WTC11 (cell line): ENCODE results near the gene TPM2. TPM values are rescaled to one million over a fixed set of nuclear protein-coding genes. Genes with fewer than 3 reads are reported as not detected.

Source experiments
- ATAC-seq: fragments of 200-7000 bp; cut with Tn5 transposase; 2 replicates; pipeline ENCODE4 v1.10.0; 2021; ENCODE audit warnings: mild to moderate bottlenecking, moderate library complexity
- CTCF ChIA-PET: fragments of 300-600 bp; sonication (Branson Sonifier 250); formaldehyde crosslinking; loops from one replicate; lab custom pipeline; 2021; ENCODE audit warnings: antibody characterized with exemption; lab: Charles Lee
- POLR2A ChIA-PET: fragments of 350-600 bp; sonication (Branson Sonifier 250); formaldehyde crosslinking; loops from one replicate; lab custom pipeline; 2021; ENCODE audit warnings: antibody characterized with exemption; lab: Charles Lee
- DNase-seq: peaks from one replicate; pipeline ENCODE4 v3.0.0; 2021; ENCODE audit warnings: low spot score
- H3K27ac Mint-ChIP-seq: 2 replicates; pipeline ENCODE4 v1.8.0; 2021; ENCODE audit warnings: mixed read lengths
- H3K27me3 Mint-ChIP-seq: 2 replicates; pipeline ENCODE4 v1.8.0; 2021; ENCODE audit warnings: low read depth, mild to moderate bottlenecking, moderate library complexity, mixed read lengths
- H3K36me3 Mint-ChIP-seq: 2 replicates; pipeline ENCODE4 v1.8.0; 2021; ENCODE audit warnings: mixed read lengths
- H3K4me1 Mint-ChIP-seq: 2 replicates; pipeline ENCODE4 v1.8.0; 2022; ENCODE audit warnings: mixed read lengths
- H3K4me3 Mint-ChIP-seq: 2 replicates; pipeline ENCODE4 v1.8.0; 2021; ENCODE audit warnings: mild to moderate bottlenecking, moderate library complexity, mixed read lengths
- H3K9me3 Mint-ChIP-seq: 2 replicates; pipeline ENCODE4 v1.8.0; 2021; ENCODE audit warnings: mixed read lengths
- CBFB ChIP-seq: sonication (generic); formaldehyde crosslinking; IDR thresholded peaks from 2 replicates; pipeline ENCODE4 v1.8.1; 2022; ENCODE audit warnings: mild to moderate bottlenecking, low read depth, missing genetic modification reagents
- EMX1 ChIP-seq: fragments of 250-450 bp; sonication (Bioruptor Pico); IDR thresholded peaks from 2 replicates; pipeline ENCODE4 v1.8.0; 2021; ENCODE audit warnings: mild to moderate bottlenecking
- GABPB1 ChIP-seq: sonication (generic); formaldehyde crosslinking; IDR thresholded peaks from 2 replicates; pipeline ENCODE4 v1.8.1; 2023; ENCODE audit warnings: mild to moderate bottlenecking, missing genetic modification reagents
- GRHL2 ChIP-seq: fragments of 250-450 bp; sonication (Bioruptor Pico); IDR thresholded peaks from 2 replicates; pipeline ENCODE4 v1.8.0; 2022; ENCODE audit warnings: mild to moderate bottlenecking, moderate library complexity; ENCODE audit not compliant: insufficient replicate concordance, severe bottlenecking
- HMGA2 ChIP-seq: fragments of 250-450 bp; sonication (Bioruptor Pico); IDR thresholded peaks from 2 replicates; pipeline ENCODE4 v1.4.0; 2021; ENCODE audit warnings: mild to moderate bottlenecking, moderate library complexity
- NFYB ChIP-seq: sonication (generic); formaldehyde crosslinking; conservative IDR thresholded peaks from 2 replicates; pipeline ENCODE4 v1.8.0; 2022; ENCODE audit warnings: low read depth, missing genetic modification reagents
- RORB ChIP-seq: fragments of 250-450 bp; sonication (Bioruptor Pico); IDR thresholded peaks from 2 replicates; pipeline ENCODE4 v1.9.0; 2021; ENCODE audit warnings: mild to moderate bottlenecking
- TEAD4 ChIP-seq: sonication (generic); formaldehyde crosslinking; IDR thresholded peaks from 2 replicates; pipeline ENCODE4 v1.8.0; 2022; ENCODE audit warnings: mild to moderate bottlenecking, missing genetic modification reagents
- total RNA-seq: library from RNA; stranded (reverse); gene quantifications from 3 replicates; pipeline ENCODE4 v1.2.3, GENCODE V29; 2021
- TF ChIP-seq, protein P1 (sequence below): sonication (generic); formaldehyde crosslinking; IDR thresholded peaks from 2 replicates; pipeline ENCODE4 v1.8.0; 2022; ENCODE audit warnings: missing genetic modification reagents
- TF ChIP-seq, protein P2 (sequence below): sonication (generic); formaldehyde crosslinking; IDR thresholded peaks from 2 replicates; pipeline ENCODE4 v1.8.1; 2023; ENCODE audit warnings: mild to moderate bottlenecking, missing genetic modification reagents, borderline replicate concordance
- TF ChIP-seq, protein P3 (sequence below): fragments of 250-450 bp; sonication (Bioruptor Pico); IDR thresholded peaks from 2 replicates; pipeline ENCODE4 v1.9.0; 2021; ENCODE audit warnings: moderate library complexity, mild to moderate bottlenecking, inconsistent platforms, borderline replicate concordance
- TF ChIP-seq, protein P4 (sequence below): sonication (generic); formaldehyde crosslinking; IDR thresholded peaks from 2 replicates; pipeline ENCODE4 v1.8.0; 2023; ENCODE audit warnings: missing genetic modification reagents
- TF ChIP-seq, protein P5 (sequence below): sonication (generic); formaldehyde crosslinking; IDR thresholded peaks from 2 replicates; pipeline ENCODE4 v1.8.1; 2022; ENCODE audit warnings: low read depth, mild to moderate bottlenecking, moderate library complexity, missing genetic modification reagents, borderline replicate concordance
- TF ChIP-seq, protein P6 (sequence below): sonication (generic); formaldehyde crosslinking; IDR thresholded peaks from 2 replicates; pipeline ENCODE4 v1.8.1; 2022; ENCODE audit warnings: mild to moderate bottlenecking, missing genetic modification reagents, moderate library complexity, borderline replicate concordance

The TPM2 gene
- total RNA-seq, 1 experiment from 2014 or later, result 146 TPM

DNA sequence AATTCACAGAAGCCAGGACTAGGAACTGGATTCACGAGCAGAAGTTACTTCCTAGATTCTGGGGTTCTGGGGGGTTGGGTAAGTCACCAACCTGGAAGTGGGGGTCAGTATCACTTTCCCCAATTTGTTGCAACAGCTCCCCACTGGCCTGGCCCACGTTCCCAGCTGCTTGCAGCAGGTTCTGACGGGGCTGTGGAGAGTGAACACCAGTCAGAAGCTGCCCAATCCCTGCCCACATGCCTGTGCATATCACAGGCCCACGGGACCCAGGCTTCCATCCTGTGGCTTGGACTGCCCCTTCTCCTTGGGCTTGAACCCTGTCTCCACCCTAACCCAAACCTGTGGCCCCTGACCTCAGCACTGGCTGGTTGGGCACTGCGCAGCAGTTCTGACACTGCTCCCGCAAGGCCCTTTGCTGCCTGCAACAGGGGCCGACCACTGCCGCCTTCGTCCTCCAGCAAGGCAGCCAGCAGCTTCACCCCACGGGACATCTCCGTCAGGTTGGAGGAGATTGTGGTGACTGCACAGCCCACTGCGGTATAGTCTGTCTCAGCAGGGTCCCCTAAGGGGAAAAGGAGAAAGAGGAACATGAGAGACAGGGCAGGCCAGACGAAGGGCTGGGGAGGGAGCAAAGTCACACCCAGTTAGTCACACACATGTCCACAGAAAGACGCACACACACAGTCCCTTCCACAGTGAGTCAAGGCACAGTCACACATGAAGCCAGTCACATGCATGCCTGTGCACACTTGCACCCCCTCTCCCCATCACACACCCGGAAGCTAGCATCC lies 29.2 kb upstream of the TPM2 start (continued):
- TF ChIP-seq, protein P1, sequence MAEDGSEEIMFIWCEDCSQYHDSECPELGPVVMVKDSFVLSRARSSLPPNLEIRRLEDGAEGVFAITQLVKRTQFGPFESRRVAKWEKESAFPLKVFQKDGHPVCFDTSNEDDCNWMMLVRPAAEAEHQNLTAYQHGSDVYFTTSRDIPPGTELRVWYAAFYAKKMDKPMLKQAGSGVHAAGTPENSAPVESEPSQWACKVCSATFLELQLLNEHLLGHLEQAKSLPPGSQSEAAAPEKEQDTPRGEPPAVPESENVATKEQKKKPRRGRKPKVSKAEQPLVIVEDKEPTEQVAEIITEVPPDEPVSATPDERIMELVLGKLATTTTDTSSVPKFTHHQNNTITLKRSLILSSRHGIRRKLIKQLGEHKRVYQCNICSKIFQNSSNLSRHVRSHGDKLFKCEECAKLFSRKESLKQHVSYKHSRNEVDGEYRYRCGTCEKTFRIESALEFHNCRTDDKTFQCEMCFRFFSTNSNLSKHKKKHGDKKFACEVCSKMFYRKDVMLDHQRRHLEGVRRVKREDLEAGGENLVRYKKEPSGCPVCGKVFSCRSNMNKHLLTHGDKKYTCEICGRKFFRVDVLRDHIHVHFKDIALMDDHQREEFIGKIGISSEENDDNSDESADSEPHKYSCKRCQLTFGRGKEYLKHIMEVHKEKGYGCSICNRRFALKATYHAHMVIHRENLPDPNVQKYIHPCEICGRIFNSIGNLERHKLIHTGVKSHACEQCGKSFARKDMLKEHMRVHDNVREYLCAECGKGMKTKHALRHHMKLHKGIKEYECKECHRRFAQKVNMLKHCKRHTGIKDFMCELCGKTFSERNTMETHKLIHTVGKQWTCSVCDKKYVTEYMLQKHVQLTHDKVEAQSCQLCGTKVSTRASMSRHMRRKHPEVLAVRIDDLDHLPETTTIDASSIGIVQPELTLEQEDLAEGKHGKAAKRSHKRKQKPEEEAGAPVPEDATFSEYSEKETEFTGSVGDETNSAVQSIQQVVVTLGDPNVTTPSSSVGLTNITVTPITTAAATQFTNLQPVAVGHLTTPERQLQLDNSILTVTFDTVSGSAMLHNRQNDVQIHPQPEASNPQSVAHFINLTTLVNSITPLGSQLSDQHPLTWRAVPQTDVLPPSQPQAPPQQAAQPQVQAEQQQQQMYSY (CRISPR knock-in tag), result no peak

DNA sequence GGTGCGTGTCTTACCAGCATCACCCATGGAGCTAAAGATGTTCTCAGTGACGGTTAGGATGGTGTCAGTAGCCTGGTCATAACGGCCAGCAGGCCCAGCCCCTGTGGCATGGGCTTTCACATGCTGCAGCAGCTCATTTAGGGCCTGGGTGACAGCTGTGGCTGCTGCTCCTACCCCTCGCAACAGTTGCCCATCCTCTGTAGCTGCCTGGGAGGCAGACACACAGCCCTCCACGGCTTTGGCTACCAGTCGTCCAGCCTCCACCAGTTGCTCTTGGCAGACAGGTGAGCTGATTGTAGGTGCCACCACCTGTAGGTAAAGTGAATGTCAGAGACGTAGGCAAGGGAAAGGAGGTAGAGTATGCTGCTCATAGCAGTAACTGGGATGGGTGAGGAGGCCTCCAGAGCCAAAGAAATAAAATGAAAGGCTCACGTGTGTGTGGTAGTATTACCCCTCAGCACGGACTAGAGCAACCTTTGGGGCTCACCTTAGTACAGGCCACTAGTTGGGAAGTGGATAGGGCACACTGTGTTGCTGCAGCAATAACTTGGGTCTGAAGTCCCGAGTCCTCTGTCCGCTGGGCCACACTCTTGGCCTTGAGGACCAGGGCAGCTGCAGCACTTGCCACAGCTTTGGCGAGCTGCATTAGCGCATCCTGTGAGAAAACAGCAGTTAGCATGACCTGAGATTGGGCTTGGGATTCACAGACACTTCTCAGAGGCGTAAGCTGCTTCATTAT lies 27.6 kb upstream of the TPM2 start:
- CTCF ChIA-PET, result interaction anchor here (3.1 kb wide), 1 partner anchor 21 kb away, joined by 16 read pairs; no protein-coding TSS in a partner anchor

DNA sequence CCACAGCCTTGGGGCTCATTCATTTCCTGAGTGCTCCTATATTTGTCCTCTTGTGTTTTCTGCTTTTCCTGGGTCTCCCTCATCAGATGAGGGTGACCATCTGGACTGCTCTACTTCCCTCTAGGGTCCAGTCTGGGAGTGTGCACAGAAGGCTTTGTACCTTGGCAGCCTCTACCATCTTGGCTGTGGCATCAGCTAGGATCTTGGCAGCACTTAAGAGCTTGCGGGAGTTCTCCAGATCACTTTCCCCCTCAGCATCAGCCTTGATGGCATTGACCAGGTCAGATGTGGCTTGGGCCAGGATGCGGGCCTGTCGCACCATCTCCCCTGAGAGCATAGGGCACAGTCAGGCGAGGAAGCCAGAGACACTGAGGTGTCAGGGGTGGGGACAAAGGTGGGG lies 26.5 kb upstream of the TPM2 start:
- Mint-ChIP-seq H3K9me3 (no peaks in the 10 kb centered on the region), H3K4me1 (no peaks in the 10 kb centered on the region), H3K4me3 (no peak overlapping the region), H3K36me3 (peaks cover 85% of the 10 kb centered on the region), H3K27me3 (no peaks in the 10 kb centered on the region), H3K27ac (no peak overlapping the region; the same call in 1 of the 2 replicates)
- POLR2A ChIA-PET, result no interaction called here
- CTCF ChIA-PET, result no interaction called here
- no peak for DNase-seq
- TF ChIP-seq, protein P2, sequence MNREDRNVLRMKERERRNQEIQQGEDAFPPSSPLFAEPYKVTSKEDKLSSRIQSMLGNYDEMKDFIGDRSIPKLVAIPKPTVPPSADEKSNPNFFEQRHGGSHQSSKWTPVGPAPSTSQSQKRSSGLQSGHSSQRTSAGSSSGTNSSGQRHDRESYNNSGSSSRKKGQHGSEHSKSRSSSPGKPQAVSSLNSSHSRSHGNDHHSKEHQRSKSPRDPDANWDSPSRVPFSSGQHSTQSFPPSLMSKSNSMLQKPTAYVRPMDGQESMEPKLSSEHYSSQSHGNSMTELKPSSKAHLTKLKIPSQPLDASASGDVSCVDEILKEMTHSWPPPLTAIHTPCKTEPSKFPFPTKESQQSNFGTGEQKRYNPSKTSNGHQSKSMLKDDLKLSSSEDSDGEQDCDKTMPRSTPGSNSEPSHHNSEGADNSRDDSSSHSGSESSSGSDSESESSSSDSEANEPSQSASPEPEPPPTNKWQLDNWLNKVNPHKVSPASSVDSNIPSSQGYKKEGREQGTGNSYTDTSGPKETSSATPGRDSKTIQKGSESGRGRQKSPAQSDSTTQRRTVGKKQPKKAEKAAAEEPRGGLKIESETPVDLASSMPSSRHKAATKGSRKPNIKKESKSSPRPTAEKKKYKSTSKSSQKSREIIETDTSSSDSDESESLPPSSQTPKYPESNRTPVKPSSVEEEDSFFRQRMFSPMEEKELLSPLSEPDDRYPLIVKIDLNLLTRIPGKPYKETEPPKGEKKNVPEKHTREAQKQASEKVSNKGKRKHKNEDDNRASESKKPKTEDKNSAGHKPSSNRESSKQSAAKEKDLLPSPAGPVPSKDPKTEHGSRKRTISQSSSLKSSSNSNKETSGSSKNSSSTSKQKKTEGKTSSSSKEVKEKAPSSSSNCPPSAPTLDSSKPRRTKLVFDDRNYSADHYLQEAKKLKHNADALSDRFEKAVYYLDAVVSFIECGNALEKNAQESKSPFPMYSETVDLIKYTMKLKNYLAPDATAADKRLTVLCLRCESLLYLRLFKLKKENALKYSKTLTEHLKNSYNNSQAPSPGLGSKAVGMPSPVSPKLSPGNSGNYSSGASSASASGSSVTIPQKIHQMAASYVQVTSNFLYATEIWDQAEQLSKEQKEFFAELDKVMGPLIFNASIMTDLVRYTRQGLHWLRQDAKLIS, result no peak
- TF ChIP-seq HMGA2 (no peak), RORB (CRISPR knock-in tag) (no peak), GRHL2 (CRISPR knock-in tag) (no peak), GABPB1 (CRISPR knock-in tag) (no peak), CBFB (CRISPR knock-in tag) (no peak), TEAD4 (CRISPR knock-in tag) (no peak), EMX1 (CRISPR knock-in tag) (no peak)
- TF ChIP-seq, protein P3, sequence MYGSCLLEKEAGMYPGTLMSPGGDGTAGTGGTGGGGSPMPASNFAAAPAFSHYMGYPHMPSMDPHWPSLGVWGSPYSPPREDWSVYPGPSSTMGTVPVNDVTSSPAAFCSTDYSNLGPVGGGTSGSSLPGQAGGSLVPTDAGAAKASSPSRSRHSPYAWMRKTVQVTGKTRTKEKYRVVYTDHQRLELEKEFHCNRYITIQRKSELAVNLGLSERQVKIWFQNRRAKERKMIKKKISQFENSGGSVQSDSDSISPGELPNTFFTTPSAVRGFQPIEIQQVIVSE (CRISPR knock-in tag), result no peak
- TF ChIP-seq, protein P4, sequence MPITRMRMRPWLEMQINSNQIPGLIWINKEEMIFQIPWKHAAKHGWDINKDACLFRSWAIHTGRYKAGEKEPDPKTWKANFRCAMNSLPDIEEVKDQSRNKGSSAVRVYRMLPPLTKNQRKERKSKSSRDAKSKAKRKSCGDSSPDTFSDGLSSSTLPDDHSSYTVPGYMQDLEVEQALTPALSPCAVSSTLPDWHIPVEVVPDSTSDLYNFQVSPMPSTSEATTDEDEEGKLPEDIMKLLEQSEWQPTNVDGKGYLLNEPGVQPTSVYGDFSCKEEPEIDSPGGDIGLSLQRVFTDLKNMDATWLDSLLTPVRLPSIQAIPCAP (CRISPR knock-in tag), result no peak
- ATAC-seq, result no peak

More for the DNA sequence above, 27.6 kb upstream of the TPM2 start:
- POLR2A ChIA-PET, result no interaction called here
- ATAC-seq, result no peak
- H3K4me1 Mint-ChIP-seq, result no peaks in the 10 kb centered on the region
- no peaks in the 10 kb centered on the region for H3K27me3 Mint-ChIP-seq
- TF ChIP-seq, protein P5, sequence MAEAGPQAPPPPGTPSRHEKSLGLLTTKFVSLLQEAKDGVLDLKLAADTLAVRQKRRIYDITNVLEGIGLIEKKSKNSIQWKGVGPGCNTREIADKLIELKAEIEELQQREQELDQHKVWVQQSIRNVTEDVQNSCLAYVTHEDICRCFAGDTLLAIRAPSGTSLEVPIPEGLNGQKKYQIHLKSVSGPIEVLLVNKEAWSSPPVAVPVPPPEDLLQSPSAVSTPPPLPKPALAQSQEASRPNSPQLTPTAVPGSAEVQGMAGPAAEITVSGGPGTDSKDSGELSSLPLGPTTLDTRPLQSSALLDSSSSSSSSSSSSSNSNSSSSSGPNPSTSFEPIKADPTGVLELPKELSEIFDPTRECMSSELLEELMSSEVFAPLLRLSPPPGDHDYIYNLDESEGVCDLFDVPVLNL, result no peak
- TF ChIP-seq, protein P6, sequence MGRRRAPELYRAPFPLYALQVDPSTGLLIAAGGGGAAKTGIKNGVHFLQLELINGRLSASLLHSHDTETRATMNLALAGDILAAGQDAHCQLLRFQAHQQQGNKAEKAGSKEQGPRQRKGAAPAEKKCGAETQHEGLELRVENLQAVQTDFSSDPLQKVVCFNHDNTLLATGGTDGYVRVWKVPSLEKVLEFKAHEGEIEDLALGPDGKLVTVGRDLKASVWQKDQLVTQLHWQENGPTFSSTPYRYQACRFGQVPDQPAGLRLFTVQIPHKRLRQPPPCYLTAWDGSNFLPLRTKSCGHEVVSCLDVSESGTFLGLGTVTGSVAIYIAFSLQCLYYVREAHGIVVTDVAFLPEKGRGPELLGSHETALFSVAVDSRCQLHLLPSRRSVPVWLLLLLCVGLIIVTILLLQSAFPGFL (CRISPR knock-in tag), result no peak
- no peak for TF ChIP-seq NFYB (CRISPR knock-in tag)
- H3K36me3 Mint-ChIP-seq, result peaks cover 86% of the 10 kb centered on the region
- DNase-seq, result no peak
- H3K9me3 Mint-ChIP-seq, result no peaks in the 10 kb centered on the region
- no peak overlapping the region for H3K4me3 Mint-ChIP-seq
- no peak overlapping the region for H3K27ac Mint-ChIP-seq
